GM18861 (cell line): ENCODE measurements around the gene MYO1B.
A peak's percentile ranks its signal among the peaks of the same experiment; 100 is the strongest.

Source experiments
- ATAC-seq: cut with Tn5 transposase; IDR thresholded peaks from one replicate; pipeline ENCODE4 v1.9.1; 2021; ENCODE audit not compliant: unreplicated experiment

Gene MYO1B

DNA sequence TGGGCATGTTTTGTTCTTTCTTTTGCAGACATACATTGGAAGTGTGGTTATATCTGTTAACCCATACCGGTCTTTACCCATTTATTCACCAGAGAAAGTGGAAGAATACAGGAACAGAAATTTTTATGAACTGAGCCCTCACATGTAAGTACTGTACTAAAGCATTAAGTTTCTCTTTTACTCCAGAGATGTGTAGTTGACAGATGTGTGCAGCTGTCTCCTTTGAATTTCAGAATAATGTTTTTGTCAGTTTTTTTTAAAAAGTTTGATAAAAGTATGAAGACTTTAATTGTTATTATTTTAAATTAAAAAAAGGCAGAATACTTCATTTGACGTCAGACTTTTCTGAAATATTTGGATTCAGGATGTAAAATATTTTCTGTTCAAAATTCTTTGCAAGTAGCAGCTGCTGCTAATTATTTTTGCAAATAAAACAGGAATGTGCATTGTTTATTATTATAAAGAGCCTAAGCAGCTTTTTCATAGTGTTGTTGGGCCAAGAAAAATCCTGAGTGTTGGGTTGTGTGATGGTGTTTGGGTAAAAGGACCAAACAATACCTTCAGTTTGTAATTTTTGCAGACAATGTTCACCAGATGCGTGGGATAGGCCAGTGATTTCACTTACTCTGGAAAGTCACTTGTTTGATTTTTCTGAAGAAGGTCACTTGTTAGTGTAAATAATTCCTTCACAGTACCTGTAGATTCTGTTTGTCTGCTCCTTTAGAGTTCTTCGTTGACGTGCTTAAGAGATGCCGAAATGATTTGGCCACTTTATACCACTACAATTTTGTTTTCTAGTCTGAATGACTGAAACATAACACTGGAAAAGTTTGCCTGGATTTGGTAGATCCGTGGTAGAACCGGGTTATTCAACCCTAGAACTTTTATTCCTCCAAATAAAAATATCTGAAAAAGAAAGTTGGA is 51.1 kb downstream of the MYO1B start:
- no peak for ATAC-seq

- no peak for ATAC-seq
Measured at GRCh38 chr2:191297033-191297432, 51.8 kb downstream of the MYO1B start.

GRCh38 chr2:191298306-191298705 is 53.1 kb downstream of the MYO1B start:
- ATAC-seq = no peak

GRCh38 chr2:191299010-191299409 is 53.8 kb downstream of the MYO1B start:
- ATAC-seq = no peak

GRCh38 chr2:191299866-191300265 is 54.7 kb downstream of the MYO1B start:
- ATAC-seq = no peak

GRCh38 chr2:191301971-191302370 is 56.8 kb downstream of the MYO1B start:
- ATAC-seq = no peak

DNA sequence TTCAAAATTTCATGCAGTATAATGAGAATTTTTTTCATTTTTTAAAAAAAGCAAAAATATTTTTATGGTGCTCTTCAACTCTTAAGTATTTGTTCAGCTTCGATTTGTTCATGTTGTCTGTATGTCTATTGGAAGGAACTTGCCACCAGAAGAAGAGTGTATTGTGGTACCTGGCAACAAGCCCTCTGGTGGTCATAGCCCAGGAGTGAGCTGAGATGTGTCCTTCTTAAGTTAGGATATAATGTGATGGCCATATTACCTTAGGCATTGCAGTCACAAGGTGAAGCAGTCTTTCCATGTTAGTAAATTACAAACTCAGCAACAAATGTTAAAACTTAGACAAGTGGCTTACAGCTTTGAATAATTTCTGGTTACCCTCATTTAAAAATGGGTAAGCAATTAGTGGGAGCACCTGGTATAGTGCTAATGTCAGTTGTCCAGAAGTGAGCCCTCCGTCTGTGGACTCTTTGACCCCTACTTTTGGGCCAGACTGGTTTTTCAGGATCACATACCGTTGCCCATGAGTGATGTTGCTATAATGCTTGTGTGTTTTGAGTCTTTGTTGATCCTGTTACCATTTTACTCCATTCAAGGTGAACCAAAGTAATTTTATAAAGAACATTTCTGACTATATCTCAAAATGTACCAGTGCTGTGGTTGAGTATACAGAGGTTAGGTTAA is 57.4 kb downstream of the MYO1B start:
- ATAC-seq = peak; percentile 81

DNA sequence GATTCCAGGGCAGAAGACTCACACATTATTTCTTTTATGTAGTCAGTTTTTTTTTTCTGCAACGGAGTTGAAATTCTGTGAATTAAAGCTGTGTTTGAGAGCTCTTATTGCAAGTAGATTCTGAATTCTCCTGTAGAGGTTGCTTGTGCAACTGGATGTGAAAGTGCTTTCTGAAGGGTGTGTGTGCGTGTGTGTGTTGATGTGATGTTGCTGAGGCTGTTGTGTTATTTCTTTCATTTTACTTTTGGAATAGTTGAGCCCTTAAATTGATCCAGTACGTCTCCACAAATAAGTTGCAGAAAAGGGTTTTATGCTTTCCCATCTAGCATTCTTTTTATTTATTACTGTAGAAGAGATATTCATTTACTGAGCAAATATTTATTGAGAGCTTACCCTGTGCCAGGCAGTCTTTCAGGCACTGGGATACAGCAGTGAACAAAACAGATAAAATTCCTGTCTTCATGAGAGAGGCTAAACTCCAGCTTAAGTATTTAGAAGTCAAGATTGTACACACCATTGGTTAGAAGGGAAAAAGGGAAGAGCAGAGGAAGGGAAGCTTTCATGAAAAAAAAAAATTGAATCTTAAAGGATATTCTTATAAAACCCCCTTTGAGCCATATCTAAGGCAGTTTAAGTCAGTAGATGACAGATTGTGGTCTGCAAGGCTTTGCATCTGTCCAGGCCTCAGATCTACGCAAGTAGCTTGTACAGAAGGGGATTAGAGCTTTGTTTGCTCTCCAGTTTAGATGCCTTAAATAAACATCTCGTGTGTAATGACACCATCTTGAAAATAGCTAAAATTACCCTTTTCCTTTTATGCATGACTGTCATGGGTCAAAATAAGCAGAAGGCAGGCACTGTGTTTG is 58.2 kb downstream of the MYO1B start:
- ATAC-seq = no peak

- no peak for ATAC-seq
Measured at GRCh38 chr2:191304939-191305875, 60.0 kb downstream of the MYO1B start.

DNA sequence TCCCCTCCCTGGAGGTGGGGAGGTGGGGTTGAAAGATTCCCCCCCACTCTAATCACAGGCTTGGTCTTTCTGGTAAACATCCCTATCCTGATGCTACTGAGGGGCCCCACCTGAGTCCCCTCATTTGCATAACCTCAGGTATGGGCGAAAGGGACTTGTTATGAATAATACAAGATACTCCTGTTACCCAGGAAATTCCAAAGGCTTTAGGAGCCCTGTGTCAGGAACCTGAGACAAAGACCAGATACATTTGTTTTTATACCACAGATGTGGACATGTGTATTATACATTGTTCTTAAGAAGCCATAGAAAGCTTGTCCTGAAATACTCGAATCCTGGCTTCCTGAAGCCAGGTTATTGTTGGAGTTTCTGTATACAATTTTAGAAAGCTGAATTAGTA is 62.8 kb downstream of the MYO1B start:
- ATAC-seq = no peak

GRCh38 chr2:191311156-191311555 is 66.0 kb downstream of the MYO1B start:
- no peak for ATAC-seq

- ATAC-seq = no peak
Measured at GRCh38 chr2:191311627-191312026, 66.4 kb downstream of the MYO1B start.

- ATAC-seq = no peak
Measured at GRCh38 chr2:191312163-191312562, 67.0 kb downstream of the MYO1B start.

GRCh38 chr2:191312662-191313061 is 67.5 kb downstream of the MYO1B start:
- ATAC-seq = no peak

- no peak for ATAC-seq
Measured at GRCh38 chr2:191314697-191315364, 69.6 kb downstream of the MYO1B start.

DNA sequence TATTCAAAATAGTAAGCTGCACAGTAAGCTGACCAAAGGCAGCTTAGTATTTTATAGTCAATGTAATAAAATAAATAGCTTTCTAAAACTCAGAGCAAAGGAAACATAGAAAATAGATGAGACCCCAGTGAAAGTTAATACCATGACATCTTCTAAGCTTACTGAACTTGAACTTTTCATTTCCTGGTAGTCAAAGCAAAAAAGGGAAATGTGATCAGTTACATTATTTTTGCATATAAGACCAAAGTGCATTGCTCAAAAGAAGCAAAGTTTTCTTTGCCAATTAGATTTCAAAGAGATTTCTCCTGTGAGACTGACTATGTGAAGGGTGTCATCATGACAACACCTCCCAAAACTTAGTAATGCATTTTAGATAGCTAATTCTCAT is 70.2 kb downstream of the MYO1B start:
- no peak for ATAC-seq

DNA sequence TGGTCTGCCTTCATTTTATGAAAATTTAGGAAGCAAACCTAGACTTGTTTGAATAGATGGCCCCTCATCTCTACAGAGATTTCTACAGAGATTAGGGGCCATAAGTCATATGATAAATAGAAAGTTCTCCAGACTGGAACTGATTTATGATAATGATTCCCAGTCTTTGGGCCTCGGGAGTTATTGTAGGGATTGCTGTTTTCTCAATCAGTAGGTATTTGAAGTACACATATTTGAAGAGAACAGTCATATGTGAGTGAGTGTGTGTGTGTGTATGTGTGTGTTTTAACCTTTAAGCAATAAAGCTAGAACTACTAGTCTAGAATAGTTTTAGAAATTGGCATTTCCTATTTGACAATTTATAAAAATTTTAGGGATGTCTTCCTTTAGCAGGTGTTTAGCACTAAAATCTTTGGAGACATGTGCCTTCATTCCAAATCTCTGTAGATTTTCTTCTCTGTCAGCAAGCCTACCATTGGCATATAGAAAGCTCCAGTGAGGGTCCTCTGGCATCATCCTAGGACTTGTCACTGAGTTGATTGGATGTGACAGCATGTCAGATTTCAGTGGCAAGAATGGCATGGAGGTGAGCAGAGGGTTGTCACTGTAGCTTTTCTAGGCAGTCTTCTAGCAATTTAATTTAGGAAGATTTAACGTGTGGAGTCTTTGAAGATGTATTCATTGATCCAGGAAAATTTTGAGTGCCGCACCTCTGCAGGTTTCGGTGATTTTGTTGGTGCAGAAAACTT is 71.2 kb downstream of the MYO1B start:
- ATAC-seq = no peak

DNA sequence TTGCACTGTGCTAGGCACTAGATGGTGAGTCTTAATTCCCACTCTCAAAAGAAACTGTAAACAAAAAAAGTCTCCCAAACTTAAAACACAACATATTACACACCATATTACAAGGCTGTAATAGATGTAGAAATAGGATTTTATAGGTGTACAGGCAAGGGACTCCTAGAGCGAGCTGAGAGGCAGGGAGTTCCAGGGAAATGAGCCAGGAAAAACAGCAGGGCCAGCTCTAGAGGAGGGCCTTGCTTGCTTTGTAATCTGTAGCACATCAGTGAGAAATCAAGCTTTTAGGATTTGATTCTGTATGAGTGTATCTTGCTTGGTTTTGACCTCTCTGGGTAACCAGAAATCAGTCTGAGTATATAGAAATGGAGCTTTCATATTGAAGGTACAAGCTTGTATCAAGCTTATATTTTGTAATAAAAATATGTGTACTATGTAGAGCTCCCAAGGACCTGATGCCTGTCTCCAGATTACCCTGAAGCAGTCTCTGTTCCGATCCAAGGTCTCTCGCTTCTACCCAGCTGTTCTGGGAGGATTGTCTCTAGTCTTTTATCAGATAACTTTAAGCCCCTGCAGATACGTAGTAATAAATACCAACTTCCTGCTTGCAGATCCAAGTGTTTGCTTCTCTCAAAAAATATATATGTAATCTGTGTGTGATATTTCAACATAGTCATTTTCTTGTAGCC is 73.0 kb downstream of the MYO1B start:
- no peak for ATAC-seq

GRCh38 chr2:191318729-191319078 is 73.5 kb downstream of the MYO1B start:
- no peak for ATAC-seq
